HG03175 (cell line): ENCODE results near the gene SLC25A42.

Source experiments
- ATAC-seq: cut with Tn5 transposase; IDR thresholded peaks from one replicate; pipeline ENCODE4 v1.9.1; 2021; ENCODE audit warnings: mild to moderate bottlenecking, moderate library complexity; ENCODE audit not compliant: unreplicated experiment

SLC25A42 gene

DNA sequence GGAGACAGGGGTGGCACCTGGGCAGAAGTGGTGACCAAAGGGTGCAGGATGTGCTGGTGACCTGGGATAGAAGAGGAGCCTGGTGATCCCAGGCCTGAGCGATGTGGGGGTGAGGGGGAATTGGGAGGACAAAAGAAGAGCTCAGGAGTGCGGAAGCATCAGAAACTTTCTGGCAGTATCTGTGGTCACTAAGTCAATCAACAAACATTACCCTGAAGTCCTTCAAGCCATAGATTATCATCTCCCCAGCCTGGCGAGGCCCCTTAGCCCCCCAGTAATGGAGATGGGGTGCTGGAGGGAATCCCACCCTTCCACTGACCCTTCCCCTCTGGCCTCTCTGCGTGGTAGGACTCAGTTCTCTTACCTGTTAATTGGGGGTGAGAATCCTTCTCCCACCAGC lies 95.7 kb downstream of the SLC25A42 start:
- no peak for ATAC-seq

- ATAC-seq, result no peak
Measured at GRCh38 chr19:19160461-19161035, 96.8 kb downstream of the SLC25A42 start.

- ATAC-seq, result no peak
Measured at GRCh38 chr19:19162495-19162894, 98.7 kb downstream of the SLC25A42 start.
